ENCODE data around the gene MIF4GD.

The MIF4GD gene

DNA sequence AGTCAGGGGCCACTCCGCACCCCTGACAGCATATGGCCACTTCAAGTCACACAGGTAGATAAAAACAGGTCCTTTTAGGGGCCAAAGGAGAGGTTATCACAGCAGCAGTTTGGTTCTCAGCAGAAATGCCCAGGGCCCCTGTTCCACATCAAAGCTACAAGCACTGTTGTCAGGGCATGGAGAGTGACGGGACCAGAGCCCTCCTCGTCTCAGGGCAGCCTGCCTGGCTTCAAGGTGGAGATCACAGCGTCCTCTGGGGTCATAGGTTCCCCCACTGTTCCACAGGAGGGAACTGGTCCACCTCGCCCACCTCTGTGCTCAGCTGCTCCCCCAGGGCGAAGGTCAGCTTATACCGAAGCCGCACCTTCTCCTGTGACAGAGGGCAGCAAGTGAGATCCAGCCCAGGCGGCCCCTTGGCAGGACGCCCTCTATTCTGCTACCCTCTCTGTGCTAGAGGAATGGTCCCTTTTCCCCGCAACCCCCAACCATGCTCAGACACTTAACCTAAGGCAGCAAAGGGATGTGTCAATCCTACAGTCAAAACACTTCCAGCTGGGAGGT, 32.9 kb downstream of the MIF4GD start:
- in situ Hi-C loops (cut with HindIII; ENCODE audit: low sequenced_read_pairs) = no loop called here

DNA sequence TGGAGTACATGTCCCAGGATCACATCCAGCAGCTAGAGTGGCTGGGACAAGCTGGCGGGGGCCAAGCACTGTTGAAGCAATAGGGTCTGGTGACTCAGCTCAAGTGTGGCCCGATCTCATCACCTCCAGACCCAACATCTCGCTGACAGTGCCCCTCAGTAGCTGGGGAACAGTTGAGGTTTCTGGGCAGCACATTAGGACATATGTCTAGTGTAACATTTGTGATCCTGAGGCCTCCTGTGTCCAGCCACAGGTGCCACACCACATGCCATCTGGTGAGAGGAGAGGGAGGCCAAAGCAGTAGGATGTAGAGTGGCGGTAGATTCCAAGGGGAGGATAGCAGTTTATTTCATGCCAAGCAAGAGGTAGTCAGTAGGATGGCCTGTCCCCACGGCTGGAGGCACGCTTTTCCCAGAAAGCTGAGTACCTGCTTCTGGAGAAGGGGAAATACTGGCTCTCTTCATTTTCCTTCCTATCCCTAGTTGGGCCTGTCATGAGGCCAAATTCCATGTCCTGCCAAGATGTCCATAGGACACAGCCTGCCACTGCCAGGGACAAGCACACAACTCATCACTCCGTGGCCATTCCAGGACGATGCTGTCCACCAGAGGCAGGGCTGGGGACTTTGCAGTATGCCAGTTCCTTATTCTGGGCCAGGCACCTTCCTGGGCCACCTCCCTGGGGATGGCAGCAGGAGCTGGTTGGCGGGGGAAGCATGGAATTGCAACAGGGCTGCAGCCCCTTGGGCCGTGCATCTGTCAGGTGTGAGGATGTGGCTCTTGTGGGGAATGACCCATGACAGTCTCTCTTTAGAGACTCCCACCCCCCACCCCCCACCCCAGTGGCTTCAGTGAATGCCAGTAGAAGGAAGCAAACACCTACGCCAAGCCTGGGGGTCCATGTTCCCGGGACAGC, 33.7 kb downstream of the MIF4GD start:
- in situ Hi-C loops (cut with HindIII; ENCODE audit: low sequenced_read_pairs) = no loop called here

DNA sequence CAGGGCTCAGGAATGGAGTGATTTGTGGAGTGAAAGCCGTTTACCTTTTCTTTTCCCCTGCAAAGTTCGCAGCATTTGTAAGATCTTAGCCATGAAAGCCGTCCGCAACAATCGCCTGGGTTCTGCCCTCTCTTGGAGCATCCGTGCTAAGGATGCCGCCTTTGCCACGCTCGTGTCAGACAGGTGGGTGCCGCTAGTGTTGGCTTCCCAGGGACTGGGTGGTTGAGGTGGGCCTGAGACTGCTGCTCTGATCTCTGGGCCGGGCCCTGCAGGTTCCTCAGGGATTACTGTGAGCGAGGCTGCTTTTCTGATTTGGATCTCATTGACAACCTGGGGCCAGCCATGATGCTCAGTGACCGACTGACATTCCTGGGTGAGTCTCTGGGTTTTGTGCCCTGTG, 38.2 kb downstream of the MIF4GD start:
- in situ Hi-C loops (cut with HindIII; ENCODE audit: low sequenced_read_pairs) = no loop called here

GRCh38 chr17:75231741-75232464, 39.1 kb downstream of the MIF4GD start:
- in situ Hi-C loops (cut with HindIII; ENCODE audit: low sequenced_read_pairs) = no loop called here

DNA sequence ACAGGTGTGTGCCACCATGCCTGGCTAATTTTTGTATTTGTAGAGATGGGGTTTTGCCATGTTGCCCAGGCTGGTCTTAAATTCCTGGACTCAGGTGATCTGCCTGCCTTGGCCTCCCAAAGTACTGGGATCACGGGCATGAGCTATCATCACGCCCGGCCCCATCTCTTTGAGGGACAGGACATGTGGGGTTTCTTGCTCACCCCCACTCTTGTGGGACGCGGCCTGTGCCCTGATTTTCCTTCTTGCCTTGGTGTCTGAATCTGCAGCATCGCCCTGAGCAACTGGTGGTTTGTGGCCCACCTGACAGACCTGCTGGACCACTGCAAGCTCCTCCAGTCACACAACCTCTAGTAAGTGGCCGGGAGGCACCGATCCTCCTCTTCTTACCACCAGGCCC, 40.0 kb downstream of the MIF4GD start:
- in situ Hi-C loops (cut with HindIII; ENCODE audit: low sequenced_read_pairs) = no loop called here

- in situ Hi-C loops (cut with HindIII; ENCODE audit: low sequenced_read_pairs) = no loop called here
Observed at GRCh38 chr17:75228847-75229246, 42.2 kb downstream of the MIF4GD start.

DNA sequence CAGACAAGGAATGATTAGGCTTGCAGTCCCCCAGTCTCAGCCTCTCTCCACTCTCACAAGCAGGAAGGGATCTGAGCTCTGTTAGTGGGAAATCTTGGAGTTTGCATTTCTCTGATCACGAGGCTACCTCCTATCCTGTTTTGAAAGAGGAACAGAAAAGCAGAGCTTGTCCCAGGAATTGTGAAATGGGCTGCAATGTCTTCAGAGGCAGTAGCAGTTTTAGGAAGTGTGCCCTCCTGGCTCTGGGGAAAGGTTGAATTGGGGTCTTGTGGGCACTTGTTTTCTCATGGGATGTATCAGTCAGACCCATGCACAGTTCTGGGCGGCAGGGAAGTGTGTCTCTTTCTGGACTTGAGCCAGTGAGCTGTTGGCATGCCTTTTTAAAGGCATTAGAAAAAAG, 42.7 kb downstream of the MIF4GD start:
- in situ Hi-C loops (cut with HindIII; ENCODE audit: low sequenced_read_pairs) = no loop called here

- in situ Hi-C loops (cut with HindIII; ENCODE audit: low sequenced_read_pairs) = no loop called here
Observed at GRCh38 chr17:75227729-75228128, 43.3 kb downstream of the MIF4GD start.

DNA sequence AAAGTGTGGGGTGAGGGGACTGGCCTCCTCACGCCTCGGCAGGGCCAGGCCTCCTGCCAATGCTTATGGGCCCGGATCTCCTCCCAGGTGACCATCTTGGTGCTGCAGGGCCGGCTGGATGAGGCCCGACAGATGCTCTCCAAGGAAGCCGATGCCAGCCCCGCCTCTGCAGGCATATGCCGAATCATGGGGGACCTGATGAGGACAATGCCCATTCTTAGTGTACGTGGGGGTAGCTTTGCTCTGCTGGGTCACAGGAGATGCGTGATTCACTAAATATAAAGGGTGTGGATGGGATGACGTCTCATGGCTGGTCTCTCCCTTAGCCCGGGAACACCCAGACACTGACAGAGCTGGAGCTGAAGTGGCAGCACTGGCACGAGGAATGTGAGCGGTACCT, 46.0 kb downstream of the MIF4GD start:
- in situ Hi-C loops (cut with HindIII; ENCODE audit: low sequenced_read_pairs) = no loop called here

DNA sequence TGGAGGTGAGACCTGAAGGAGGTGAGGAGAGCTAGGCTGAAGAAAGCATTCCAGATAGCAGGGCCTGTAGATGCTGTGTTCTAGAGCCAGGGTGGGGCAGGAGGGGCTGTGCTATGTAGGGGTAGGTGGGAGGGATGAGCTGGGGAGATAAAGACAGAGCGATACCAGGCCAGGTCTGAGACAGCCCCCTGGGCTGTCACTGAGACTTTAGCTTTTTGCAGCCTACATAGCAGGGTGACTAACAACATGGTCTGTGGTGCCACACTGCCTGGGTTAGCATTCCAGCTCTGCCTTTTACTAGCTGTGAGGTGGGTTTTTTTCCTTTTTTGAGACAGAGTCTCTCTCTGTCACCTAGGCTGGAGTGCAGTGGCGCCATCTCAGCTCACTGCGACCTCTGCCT, 51.2 kb downstream of the MIF4GD start:
- in situ Hi-C loops (cut with HindIII; ENCODE audit: low sequenced_read_pairs) = no loop called here

DNA sequence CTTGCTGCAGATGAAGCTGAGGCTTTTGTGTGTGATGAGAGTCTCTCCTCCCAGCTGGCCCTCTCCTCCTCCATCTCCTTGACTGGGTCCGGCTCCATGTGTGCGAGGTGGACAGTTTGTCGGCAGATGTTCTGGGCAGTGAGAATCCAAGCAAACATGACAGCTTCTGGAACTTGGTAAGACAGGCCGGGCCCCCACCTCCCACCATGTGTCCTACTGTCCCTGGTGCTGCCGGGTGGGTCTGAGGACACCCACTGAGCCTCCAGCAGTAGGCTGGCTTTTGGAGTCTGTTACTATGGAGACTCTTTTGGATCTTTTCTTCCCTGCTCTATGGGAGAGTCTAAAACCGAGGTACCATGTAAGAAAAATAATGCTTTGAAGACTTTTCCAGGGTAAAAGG, 52.9 kb downstream of the MIF4GD start:
- in situ Hi-C loops (cut with HindIII; ENCODE audit: low sequenced_read_pairs) = no loop called here
